ENCODE results near the gene GPX1.
"Not testable (repeated sequence)": the region's sequence is repeated elsewhere in the genome, so short reads cannot be mapped to it uniquely, and the experiment has no call there.

Gene GPX1

DNA sequence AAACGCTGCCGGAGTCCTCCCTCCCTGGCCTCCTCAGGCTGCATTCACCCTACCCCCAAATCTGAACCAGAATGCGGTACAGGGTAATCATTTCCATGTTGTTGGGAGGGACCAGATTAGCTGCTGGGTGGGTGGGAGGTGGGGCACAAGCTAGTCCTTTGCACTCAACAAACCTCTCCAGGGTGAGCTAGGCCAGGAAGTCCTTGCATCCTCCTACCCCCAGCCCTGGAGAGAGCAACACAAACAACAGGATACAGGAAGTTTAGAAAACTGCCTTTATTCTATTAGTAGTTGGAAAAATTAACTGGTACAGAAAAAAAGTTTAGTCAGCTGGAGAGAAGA is 702 bp upstream of the GPX1 start:
- in situ Hi-C loops (cut with HindIII; ENCODE audit: low sequenced_read_pairs): no loop called here

- in situ Hi-C loops (cut with HindIII; ENCODE audit: low sequenced_read_pairs): not testable (repeated sequence)
Observed at GRCh38 chr3:49357443-49358216, 523 bp downstream of the GPX1 start.

DNA sequence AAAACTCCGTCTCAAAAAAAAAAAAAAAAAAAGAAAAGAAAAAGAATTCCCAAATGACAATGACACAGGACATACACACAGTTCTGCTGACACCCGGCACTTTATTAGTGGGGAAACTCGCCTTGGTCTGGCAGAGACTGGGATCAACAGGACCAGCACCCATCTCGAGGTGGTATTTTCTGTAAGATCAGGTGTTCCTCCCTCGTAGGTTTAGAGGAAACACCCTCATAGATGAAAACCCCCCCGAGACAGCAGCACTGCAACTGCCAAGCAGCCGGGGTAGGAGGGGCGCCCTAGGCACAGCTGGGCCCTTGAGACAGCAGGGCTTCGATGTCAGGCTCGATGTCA is 1.1 kb downstream of the GPX1 start:
- in situ Hi-C loops (cut with HindIII; ENCODE audit: low sequenced_read_pairs): not testable (repeated sequence)

DNA sequence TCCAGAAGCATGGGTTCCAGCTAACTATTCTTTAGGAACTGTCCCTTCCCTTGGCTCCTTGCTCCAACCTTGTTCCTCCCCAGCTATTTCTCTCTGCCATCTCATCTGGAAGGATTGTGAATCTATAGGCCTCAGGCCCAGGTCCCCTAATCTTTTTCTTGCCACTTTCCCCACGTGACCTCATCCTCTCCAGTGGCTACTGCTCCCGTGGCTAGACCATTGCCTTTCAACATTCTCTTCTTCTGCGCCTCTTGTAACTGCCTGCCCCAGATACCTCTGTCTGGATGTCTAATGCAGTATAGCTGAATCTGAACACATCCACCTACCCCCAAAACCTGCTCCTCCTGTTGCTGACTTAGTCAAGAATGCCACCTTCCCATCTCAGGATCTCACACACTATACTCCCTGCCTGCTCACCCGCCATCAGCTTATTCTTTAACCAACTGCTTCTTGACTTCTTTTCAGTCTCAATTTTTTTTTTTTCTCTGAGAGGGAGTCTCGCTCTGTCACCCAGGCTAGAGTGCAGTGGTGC is 5.2 kb downstream of the GPX1 start:
- in situ Hi-C loops (cut with HindIII; ENCODE audit: low sequenced_read_pairs): no loop called here

DNA sequence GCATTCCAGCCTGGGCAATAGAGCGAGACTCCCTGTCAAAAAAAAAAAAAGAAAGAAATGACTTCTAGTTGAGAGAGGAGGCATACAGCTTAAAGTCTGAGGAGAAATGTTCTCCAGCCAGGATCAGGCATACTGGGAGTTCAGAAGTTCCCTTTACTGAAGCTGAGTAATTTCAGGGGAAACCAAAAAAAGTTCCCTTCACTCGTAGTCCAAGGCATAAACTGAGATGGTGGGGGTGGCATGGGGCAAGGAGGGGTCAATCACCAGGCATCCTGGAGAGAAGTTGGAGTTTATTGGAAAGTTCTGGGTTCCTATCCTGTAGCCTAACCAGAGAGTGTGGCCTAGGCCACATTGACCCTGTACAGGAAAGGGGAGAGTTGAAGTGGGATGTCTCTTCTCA is 5.9 kb downstream of the GPX1 start:
- in situ Hi-C loops (cut with HindIII; ENCODE audit: low sequenced_read_pairs): no loop called here

DNA sequence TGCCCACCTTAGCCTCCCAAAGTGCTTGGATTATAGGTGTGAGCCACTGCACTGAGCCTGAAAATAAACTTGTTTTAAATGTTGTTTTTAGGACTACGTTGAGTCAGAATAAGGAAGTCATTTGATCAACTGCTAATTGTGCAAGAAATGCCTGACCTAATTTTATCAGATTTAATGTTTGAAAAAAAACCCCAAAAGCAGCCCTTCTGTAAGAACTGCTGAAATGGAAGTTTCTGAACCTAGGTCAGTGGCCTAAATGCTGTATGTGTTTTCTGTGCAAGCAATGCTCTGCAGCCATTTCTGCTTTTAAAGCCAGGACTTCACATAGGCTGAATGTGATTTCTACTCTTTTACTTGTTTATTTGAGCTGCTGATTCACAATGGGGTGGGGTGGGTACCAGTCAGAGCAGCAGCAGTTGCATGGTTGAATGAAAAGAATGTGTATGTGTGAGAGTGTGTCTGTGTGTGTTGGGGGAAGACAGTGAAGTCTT is 6.6 kb downstream of the GPX1 start:
- in situ Hi-C loops (cut with HindIII; ENCODE audit: low sequenced_read_pairs): no loop called here

- in situ Hi-C loops (cut with HindIII; ENCODE audit: low sequenced_read_pairs): loop anchor here (5.0 kb wide), 1 partner anchor 68 kb away; no protein-coding TSS in a partner anchor
Observed at GRCh38 chr3:49349348-49350114, 8.6 kb downstream of the GPX1 start.

GRCh38 chr3:49348361-49348760 is 9.8 kb downstream of the GPX1 start:
- in situ Hi-C loops (cut with HindIII; ENCODE audit: low sequenced_read_pairs): loop anchor here (5.0 kb wide), 1 partner anchor 69 kb away; no protein-coding TSS in a partner anchor

- in situ Hi-C loops (cut with HindIII; ENCODE audit: low sequenced_read_pairs): loop anchor here (5.0 kb wide), 1 partner anchor 70 kb away; no protein-coding TSS in a partner anchor
Observed at GRCh38 chr3:49346797-49347251, 11.3 kb downstream of the GPX1 start.

GRCh38 chr3:49343163-49343562 is 15.0 kb downstream of the GPX1 start:
- in situ Hi-C loops (cut with HindIII; ENCODE audit: low sequenced_read_pairs): no loop called here

- in situ Hi-C loops (cut with HindIII; ENCODE audit: low sequenced_read_pairs): no loop called here
Observed at GRCh38 chr3:49341996-49342395, 16.2 kb downstream of the GPX1 start.

- in situ Hi-C loops (cut with HindIII; ENCODE audit: low sequenced_read_pairs): no loop called here
Observed at GRCh38 chr3:49339941-49340800, 18.0 kb downstream of the GPX1 start, which contains the start of gene USP4. USP4 (minus strand) TSS chr3:49340053; CDS start chr3:49340024, 29 bp downstream.

DNA sequence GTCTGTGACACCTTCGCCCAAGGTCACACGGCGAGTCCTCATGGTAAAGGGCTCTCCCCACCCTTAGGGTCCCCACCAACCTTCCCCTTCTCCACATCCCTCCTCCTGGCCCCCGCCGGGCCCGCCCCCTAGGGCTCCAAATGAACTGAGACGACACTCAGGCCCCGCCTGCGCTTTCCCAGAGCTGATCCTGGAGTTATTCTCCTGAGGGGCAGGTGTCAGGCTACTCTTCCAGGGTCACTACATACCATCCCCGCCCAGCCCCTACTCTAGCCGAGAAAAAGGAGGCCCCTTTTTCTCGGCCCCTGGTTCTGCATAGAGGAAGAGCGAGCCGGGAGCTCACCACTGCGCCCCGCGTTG is 18.6 kb downstream of the GPX1 start:
- in situ Hi-C loops (cut with HindIII; ENCODE audit: low sequenced_read_pairs): no loop called here

DNA sequence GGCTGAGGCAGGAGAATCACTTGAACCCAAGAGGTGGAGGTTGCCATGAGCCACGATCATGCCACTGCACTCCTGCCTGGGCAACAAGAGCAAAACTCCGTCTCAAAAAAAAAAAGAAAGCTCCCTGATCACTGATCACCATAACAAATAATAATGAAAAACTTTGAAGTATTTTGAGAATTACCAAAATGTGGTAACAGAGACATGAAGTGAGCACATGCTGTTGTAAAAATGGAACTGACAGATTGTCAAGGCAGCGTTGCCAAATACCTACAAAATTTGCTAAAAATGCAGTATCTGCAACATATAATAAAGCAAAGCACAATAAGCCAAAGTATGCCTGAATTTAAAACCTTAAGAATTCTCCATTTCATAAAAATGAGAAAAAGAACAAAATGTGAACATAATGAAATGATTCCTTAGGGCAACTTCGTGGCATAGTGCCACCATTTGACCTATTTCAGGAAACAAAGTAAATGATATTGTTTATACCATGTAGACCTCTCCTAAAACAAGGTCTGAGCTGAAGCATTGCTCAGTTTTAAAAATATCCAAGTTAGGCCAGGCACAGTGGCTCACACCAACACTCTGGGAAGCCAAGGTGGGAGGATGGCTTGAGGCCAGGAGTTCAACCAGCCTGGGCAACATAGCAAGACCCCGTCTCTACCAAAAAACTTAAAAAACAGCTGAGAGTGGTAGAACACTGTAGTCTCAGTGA is 24.1 kb downstream of the GPX1 start:
- in situ Hi-C loops (cut with HindIII; ENCODE audit: low sequenced_read_pairs): no loop called here

GRCh38 chr3:49333091-49333490 is 25.1 kb downstream of the GPX1 start:
- in situ Hi-C loops (cut with HindIII; ENCODE audit: low sequenced_read_pairs): no loop called here

DNA sequence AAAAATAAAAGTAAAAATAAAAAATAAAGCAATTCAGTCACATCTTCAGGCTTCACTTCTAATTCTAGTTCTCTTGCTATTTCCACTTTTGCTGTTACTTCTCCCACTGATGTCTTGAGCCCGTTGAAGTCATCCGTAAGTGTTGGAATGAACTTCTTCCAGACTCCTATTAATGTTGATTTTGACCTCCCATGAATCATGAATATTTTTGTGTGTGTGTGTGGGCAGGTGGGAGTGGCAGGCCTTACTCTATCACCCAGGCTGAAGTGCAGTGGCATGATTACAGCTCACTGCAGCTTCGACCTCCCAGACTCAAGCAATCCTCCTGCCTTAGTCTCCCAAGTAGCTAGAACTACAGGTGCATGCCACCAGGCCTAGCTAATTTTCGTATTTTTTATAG is 29.0 kb downstream of the GPX1 start:
- in situ Hi-C loops (cut with HindIII; ENCODE audit: low sequenced_read_pairs): loop anchor here (10.0 kb wide), 1 partner anchor 86 kb away; the partner anchor contains the start of genes RHOA and TCTA

GRCh38 chr3:49328350-49328749 is 29.8 kb downstream of the GPX1 start:
- in situ Hi-C loops (cut with HindIII; ENCODE audit: low sequenced_read_pairs): loop anchor here (10.0 kb wide), 1 partner anchor 86 kb away; the partner anchor contains the start of genes RHOA and TCTA

GRCh38 chr3:49327485-49327884 is 30.7 kb downstream of the GPX1 start:
- in situ Hi-C loops (cut with HindIII; ENCODE audit: low sequenced_read_pairs): loop anchor here (10.0 kb wide), 1 partner anchor 87 kb away; the partner anchor contains the start of genes RHOA and TCTA

DNA sequence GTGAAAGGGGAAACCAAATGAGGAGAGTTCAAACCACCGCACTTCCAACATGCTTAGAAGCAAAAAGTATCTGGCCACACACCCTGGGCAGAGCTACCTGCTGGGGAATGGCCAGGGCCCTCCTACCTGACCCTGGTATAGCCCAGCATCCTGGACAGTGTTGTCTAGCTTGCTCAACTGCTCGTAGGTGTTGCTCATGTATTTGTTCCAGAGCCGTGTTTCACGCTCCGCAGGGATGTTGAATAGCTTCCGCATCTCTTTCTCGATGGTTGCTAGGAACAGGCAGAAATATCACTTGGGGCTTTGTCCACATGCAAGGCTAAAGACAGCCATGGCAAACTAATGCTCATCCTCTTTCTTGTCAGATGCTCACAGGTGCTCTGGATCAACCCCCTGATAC is 33.4 kb downstream of the GPX1 start:
- in situ Hi-C loops (cut with HindIII; ENCODE audit: low sequenced_read_pairs): loop anchor here (10.0 kb wide), 1 partner anchor 90 kb away; the partner anchor contains the start of genes RHOA and TCTA

Measured in endothelial cell of hepatic sinusoid (primary cell).